ENCODE data around the gene PGAM5.

- TF ChIP-seq CTCF (IDR thresholded peaks at IDR 0.05), result no peak
- no peak for TF ChIP-seq POLR2A (IDR thresholded peaks at IDR 0.05)
These were observed 48.7 kb downstream of the PGAM5 start for GRCh38 chr12:132759359-132759758.
